GM08714 (cell line): ENCODE data around the gene OR6K3.

Source experiments
- H3K4me3 ChIP-seq: fragments of 200-500 bp; sonication (Bioruptor generic); 2 replicates; pipeline ENCODE4 v1.5.1; 2014; ENCODE audit warnings: mild to moderate bottlenecking, low read length, inconsistent platforms
- ZNF274 ChIP-seq: IDR thresholded peaks from 2 replicates; pipeline ENCODE4 v1.6.1; 2012; ENCODE audit warnings: mild to moderate bottlenecking, low read depth, low read length

Gene OR6K3

GRCh38 chr1:158720620-158721019, at the start of gene OR6K3:
Gene OR6K3, minus strand, starts transcription at chr1:158720720. Its CDS starts 2,605 bp downstream, at chr1:158718115.
- no peak for TF ChIP-seq ZNF274
- no peak within 1 kb of the TSS for H3K4me3 ChIP-seq

GRCh38 chr1:158754420-158754819, 33.9 kb upstream of the OR6K3 start, which contains the start of gene OR6K6:
Gene OR6K6, plus strand, starts transcription at chr1:158754720. Its CDS starts 168 bp downstream, at chr1:158754888.
- no peak for TF ChIP-seq ZNF274
- H3K4me3 ChIP-seq = no peak within 1 kb of the TSS

- no peak overlapping the region for H3K4me3 ChIP-seq
- TF ChIP-seq ZNF274 = no peak
These were observed 31.7 kb upstream of the OR6K3 start for GRCh38 chr1:158752155-158752712.

GRCh38 chr1:158735848-158736247, 15.3 kb upstream of the OR6K3 start:
- H3K4me3 ChIP-seq = no peak overlapping the region
- TF ChIP-seq ZNF274 = no peak

- TF ChIP-seq ZNF274 = no peak
These were observed 12.0 kb upstream of the OR6K3 start for GRCh38 chr1:158732524-158732923.

GRCh38 chr1:158731707-158732106, 11.2 kb upstream of the OR6K3 start:
- TF ChIP-seq ZNF274 = no peak

More at GRCh38 chr1:158732524-158732923, 12.0 kb upstream of the OR6K3 start:
- no peak overlapping the region for H3K4me3 ChIP-seq

GRCh38 chr1:158730453-158730852, 9.9 kb upstream of the OR6K3 start:
- TF ChIP-seq ZNF274 = no peak
- no peak overlapping the region for H3K4me3 ChIP-seq

More at GRCh38 chr1:158731707-158732106, 11.2 kb upstream of the OR6K3 start:
- H3K4me3 ChIP-seq = no peak overlapping the region

- no peak for TF ChIP-seq ZNF274
These were observed 8.1 kb upstream of the OR6K3 start for GRCh38 chr1:158728510-158729225.

GRCh38 chr1:158724442-158724841, 3.9 kb upstream of the OR6K3 start:
- H3K4me3 ChIP-seq = no peak overlapping the region
- no peak for TF ChIP-seq ZNF274

More at GRCh38 chr1:158728510-158729225, 8.1 kb upstream of the OR6K3 start:
- no peak overlapping the region for H3K4me3 ChIP-seq

GRCh38 chr1:158719664-158720063, 856 bp downstream of the OR6K3 start:
- no peak overlapping the region for H3K4me3 ChIP-seq
- no peak for TF ChIP-seq ZNF274

- TF ChIP-seq ZNF274 = no peak
- H3K4me3 ChIP-seq = no peak overlapping the region
These were observed 3.2 kb downstream of the OR6K3 start for GRCh38 chr1:158717344-158717743.

GRCh38 chr1:158716335-158716734, 4.2 kb downstream of the OR6K3 start:
- H3K4me3 ChIP-seq = no peak overlapping the region
- TF ChIP-seq ZNF274 = no peak

GRCh38 chr1:158714754-158715153, 5.8 kb downstream of the OR6K3 start:
- no peak for TF ChIP-seq ZNF274
- no peak overlapping the region for H3K4me3 ChIP-seq

- no peak for TF ChIP-seq ZNF274
- H3K4me3 ChIP-seq = no peak overlapping the region
These were observed 9.4 kb downstream of the OR6K3 start for GRCh38 chr1:158711098-158711497.

GRCh38 chr1:158706096-158706495, 14.4 kb downstream of the OR6K3 start:
- TF ChIP-seq ZNF274 = no peak
- H3K4me3 ChIP-seq = no peak overlapping the region

GRCh38 chr1:158700552-158700951, 20.0 kb downstream of the OR6K3 start, which contains the start of gene OR6K2:
Gene OR6K2, minus strand, starts transcription at chr1:158700652. Its CDS starts 0 bp downstream, at chr1:158700652.
- no peak for TF ChIP-seq ZNF274
- no peak within 1 kb of the TSS for H3K4me3 ChIP-seq
